HG03354 (cell line): ENCODE results near the gene MRPL16.
A peak's percentile ranks its signal among the peaks of the same experiment; 100 is the strongest.
"Not testable (repeated sequence)": the region's sequence is repeated elsewhere in the genome, so short reads cannot be mapped to it uniquely, and the experiment has no call there.

ENCODE experiments used
- ATAC-seq: cut with Tn5 transposase; IDR thresholded peaks from one replicate; pipeline ENCODE4 v1.9.1; 2021; ENCODE audit warnings: mild to moderate bottlenecking; ENCODE audit not compliant: unreplicated experiment, poor library complexity, severe bottlenecking

MRPL16 gene

GRCh38 chr11:59814021-59814420 is 3.4 kb upstream of the MRPL16 start:
- no peak for ATAC-seq

GRCh38 chr11:59813364-59813763 is 2.8 kb upstream of the MRPL16 start:
- ATAC-seq = no peak

- no peak for ATAC-seq
Observed at GRCh38 chr11:59812220-59812619, 1.6 kb upstream of the MRPL16 start.

GRCh38 chr11:59810911-59811259 is 307 bp upstream of the MRPL16 start:
- no peak for ATAC-seq

GRCh38 chr11:59807047-59807610 is 3.4 kb downstream of the MRPL16 start:
- no peak for ATAC-seq

- no peak for ATAC-seq
Observed at GRCh38 chr11:59804061-59804460, 6.5 kb downstream of the MRPL16 start.

GRCh38 chr11:59802639-59803176 is 7.9 kb downstream of the MRPL16 start:
- ATAC-seq = peak; percentile 78

GRCh38 chr11:59801981-59802638 is 8.5 kb downstream of the MRPL16 start:
- peak; percentile 33 for ATAC-seq

GRCh38 chr11:59801160-59801706 is 9.3 kb downstream of the MRPL16 start:
- ATAC-seq = no peak

GRCh38 chr11:59800390-59801025 is 10.1 kb downstream of the MRPL16 start:
- no peak for ATAC-seq

GRCh38 chr11:59794417-59794816 is 16.2 kb downstream of the MRPL16 start:
- no peak for ATAC-seq

- no peak for ATAC-seq
Observed at GRCh38 chr11:59792507-59792906, 18.1 kb downstream of the MRPL16 start.

GRCh38 chr11:59791639-59792038 is 18.9 kb downstream of the MRPL16 start:
- no peak for ATAC-seq

- no peak for ATAC-seq
Observed at GRCh38 chr11:59787816-59788215, 22.8 kb downstream of the MRPL16 start.

- ATAC-seq = no peak
Observed at GRCh38 chr11:59787255-59787588, 23.4 kb downstream of the MRPL16 start.

GRCh38 chr11:59785818-59786217 is 24.8 kb downstream of the MRPL16 start:
- no peak for ATAC-seq

- not testable (repeated sequence) for ATAC-seq
Observed at GRCh38 chr11:59784441-59784840, 26.1 kb downstream of the MRPL16 start.

GRCh38 chr11:59783632-59784090 is 26.9 kb downstream of the MRPL16 start:
- no peak for ATAC-seq

GRCh38 chr11:59782080-59782479 is 28.5 kb downstream of the MRPL16 start:
- ATAC-seq = no peak

GRCh38 chr11:59779487-59779886 is 31.1 kb downstream of the MRPL16 start:
- no peak for ATAC-seq

GRCh38 chr11:59778122-59778521 is 32.5 kb downstream of the MRPL16 start:
- no peak for ATAC-seq
